Keratinocyte (primary cell): ENCODE results near the gene RBBP4. TPM values are rescaled to one million over a fixed set of nuclear protein-coding genes. Genes with fewer than 3 reads are reported as not detected.

Experiments
- DNase-seq: peaks from one replicate; pipeline ENCODE4 v3.0.0-alpha.2; 2011; ENCODE audit warnings: low read depth, missing footprints, low spot score
- FAIRE-seq: peaks from 2 replicates; lab custom pipeline; 2011; peaks lifted over from hg19 to GRCh38; lab: Jason Lieb, UNC
- H2AFZ ChIP-seq: 2 replicates; pipeline ENCODE4 v1.6.0; 2012; ENCODE audit warnings: low read length, control low read depth, inconsistent platforms; ENCODE audit not compliant: control insufficient read depth
- H3K27ac ChIP-seq: 2 replicates; pipeline ENCODE4 v1.5.1; 2011; ENCODE audit warnings: low read length; ENCODE audit not compliant: control insufficient read depth, insufficient read depth
- H3K27me3 ChIP-seq: 3 replicates; pipeline ENCODE4 v1.6.0; 2011; ENCODE audit warnings: low read length; ENCODE audit not compliant: control insufficient read depth, insufficient read depth; ENCODE audit errors: extremely low read depth
- H3K36me3 ChIP-seq, 2 experiments: 2 replicates in 1 of 2; 3 replicates in 1 of 2; pipeline ENCODE4 v1.5.1; 2011; ENCODE audit warnings: low read length in 2 of 2, mild to moderate bottlenecking in 1 of 2; ENCODE audit not compliant: control insufficient read depth in 2 of 2, insufficient read depth in 2 of 2; ENCODE audit errors: extremely low read depth in 1 of 2
- H3K4me1 ChIP-seq: 3 replicates; pipeline ENCODE4 v1.5.1; 2011; ENCODE audit warnings: low read length; ENCODE audit not compliant: control insufficient read depth, insufficient read depth; ENCODE audit errors: extremely low read depth
- H3K4me2 ChIP-seq: 3 replicates; pipeline ENCODE4 v1.6.0; 2011; ENCODE audit warnings: low read depth, low read length; ENCODE audit not compliant: control insufficient read depth, insufficient read depth; ENCODE audit errors: extremely low read depth
- H3K4me3 ChIP-seq, 3 experiments: fragments of 200-600 bp in 1 of 3; sonication (generic) in 1 of 3; 2 replicates in 2 of 3; 3 replicates in 1 of 3; pipeline ENCODE4 v1.5.1; 2011 to 2016; ENCODE audit warnings: low read length in 3 of 3, mild to moderate bottlenecking in 3 of 3, control low read depth in 2 of 3, inconsistent platforms in 1 of 3, low read depth in 1 of 3, mixed read lengths in 1 of 3, mixed run types in 1 of 3, moderate library complexity in 1 of 3; ENCODE audit not compliant: control insufficient read depth in 2 of 3, insufficient read depth in 2 of 3; ENCODE audit errors: extremely low read depth in 1 of 3
- H3K79me2 ChIP-seq: 2 replicates; pipeline ENCODE4 v1.6.0; 2012; ENCODE audit warnings: low read length; ENCODE audit not compliant: control insufficient read depth, insufficient read depth
- H3K9ac ChIP-seq: 3 replicates; pipeline ENCODE4 v1.6.0; 2011; ENCODE audit warnings: low read length; ENCODE audit not compliant: control insufficient read depth, insufficient read depth; ENCODE audit errors: extremely low read depth
- H3K9me1 ChIP-seq: 3 replicates; pipeline ENCODE4 v1.6.0; 2011; ENCODE audit warnings: low read length; ENCODE audit not compliant: control insufficient read depth, insufficient read depth; ENCODE audit errors: extremely low read depth
- H3K9me3 ChIP-seq: 2 replicates; pipeline ENCODE4 v1.5.1; 2012; ENCODE audit warnings: low read depth, low read length; ENCODE audit not compliant: control insufficient read depth
- H4K20me1 ChIP-seq: 3 replicates; pipeline ENCODE4 v1.6.0; 2011; ENCODE audit warnings: low read length; ENCODE audit not compliant: control insufficient read depth, insufficient read depth; ENCODE audit errors: extremely low read depth
- CTCF ChIP-seq, 3 experiments: IDR thresholded peaks in 1 of 3; conservative IDR thresholded peaks in 1 of 3; optimal IDR thresholded peaks in 1 of 3; 2 replicates in 2 of 3; 3 replicates in 1 of 3; pipeline versions ENCODE3 to v1.5.1; 2011; ENCODE audit warnings: low read length in 3 of 3, mild to moderate bottlenecking in 3 of 3, moderate library complexity in 2 of 3, control low read depth in 1 of 3, inconsistent platforms in 1 of 3; ENCODE audit not compliant: insufficient read depth in 2 of 3; ENCODE audit errors: extremely low read depth in 1 of 3
- EZH2 ChIP-seq: IDR thresholded peaks from one replicate; pipeline ENCODE4 v1.6.1; 2012; ENCODE audit warnings: inconsistent platforms, mild to moderate bottlenecking, low read length, moderate library complexity
- dilution Hi-C: fragments of 300-500 bp; cut with MboI; formaldehyde crosslinking; loops from one replicate; pipeline ENCODE4 v1.7.0; 2020; ENCODE audit warnings: low sequenced_read_pairs; ENCODE audit not compliant: extremely low pct_ligation_motif_present
- polyA plus RNA-seq, 5 experiments: library from polyadenylated mRNA; depleted of rRNA in 3 of 5; stranded (reverse) in 3 of 5; stranded (forward) in 1 of 5; unstranded in 1 of 5; fragments of >200 nt; gene quantifications; 1 replicate in 1 of 5; 2 replicates in 3 of 5; 3 replicates in 1 of 5; pipeline versions ENCODE4 v1.2.1 to v1.2.3, GENCODE V29; 2011 to 2012; ENCODE audit warnings: missing spikeins in 2 of 5, low read depth in 1 of 5, low replicate concordance in 1 of 5

RBBP4 gene
- polyA plus RNA-seq, 1 donor (not counting 4 experiments of a cell fraction or from before 2014, with no cell fraction given), result 61.5 TPM

GRCh38 chr1:32650248-32650751, 708 bp upstream of the RBBP4 start, which contains the start of gene ZBTB8OS:
Gene ZBTB8OS (minus strand): TSS chr1:32650550. CDS start chr1:32650529, 21 bp downstream.
- Histone ChIP-seq H3K4me1 (peaks cover 11% of the 10 kb centered on the region), H3K4me3 (peak within 1 kb of the TSS; percentile 58 to 96 (median 79)), H3K9me1 (peaks cover 2% of the 10 kb centered on the region), H3K9me3 (no peaks in the 10 kb centered on the region), H3K27me3 (no peaks in the 10 kb centered on the region), H3K9ac (peak within 1 kb of the TSS; percentile 99), H2AFZ (peak within 1 kb of the TSS; percentile 99), H3K27ac (peak within 1 kb of the TSS; percentile 100), H3K36me3 (peaks cover 7 to 11% of the 10 kb centered on the region in 2 experiments), H4K20me1 (no peaks in the 10 kb centered on the region), H3K79me2 (peaks cover 81% of the 10 kb centered on the region), H3K4me2 (peak within 1 kb of the TSS; percentile 99)
- TF ChIP-seq CTCF (optimal IDR thresholded peaks at IDR 0.05 in 1 of 3, IDR thresholded peaks at IDR 0.05 in 1 of 3, conservative IDR thresholded peaks at IDR 0.05 in 1 of 3; ENCODE audit: extremely low read depth in 1 of 3, insufficient read depth in 2 of 3, low read length in 3 of 3) (no peak), EZH2 (no peak)
- FAIRE-seq (peak; percentile 77), DNase-seq (peak; percentile 62)
- dilution Hi-C loops, result no loop called here

GRCh38 chr1:32651461-32652073, 559 bp downstream of the RBBP4 start:
- Histone ChIP-seq H3K4me3 (peak overlapping the region; percentile 58 to 72 (median 68)), H3K4me2 (peak overlapping the region; percentile 99), H3K36me3 (peaks cover 7 to 11% of the 10 kb centered on the region in 2 experiments), H3K9me1 (peaks cover 2% of the 10 kb centered on the region), H2AFZ (peak overlapping the region; percentile 20), H3K9ac (peak overlapping the region; percentile 99), H3K9me3 (no peaks in the 10 kb centered on the region), H3K27me3 (no peaks in the 10 kb centered on the region), H3K4me1 (peaks cover 11% of the 10 kb centered on the region), H4K20me1 (no peaks in the 10 kb centered on the region), H3K79me2 (peaks cover 78% of the 10 kb centered on the region), H3K27ac (peak overlapping the region; percentile 100)
- dilution Hi-C loops, result no loop called here
- FAIRE-seq (no peak), DNase-seq (no peak)
- TF ChIP-seq CTCF (optimal IDR thresholded peaks at IDR 0.05 in 1 of 3, IDR thresholded peaks at IDR 0.05 in 1 of 3, conservative IDR thresholded peaks at IDR 0.05 in 1 of 3; ENCODE audit: extremely low read depth in 1 of 3, insufficient read depth in 2 of 3, low read length in 3 of 3) (no peak), EZH2 (no peak)
